CMK (cell line): ENCODE results near the gene WFS1.

ENCODE experiments used
- DNase-seq: peaks from one replicate; pipeline ENCODE4 v3.0.0-alpha.2; 2010; ENCODE audit warnings: low read depth

Gene WFS1

DNA sequence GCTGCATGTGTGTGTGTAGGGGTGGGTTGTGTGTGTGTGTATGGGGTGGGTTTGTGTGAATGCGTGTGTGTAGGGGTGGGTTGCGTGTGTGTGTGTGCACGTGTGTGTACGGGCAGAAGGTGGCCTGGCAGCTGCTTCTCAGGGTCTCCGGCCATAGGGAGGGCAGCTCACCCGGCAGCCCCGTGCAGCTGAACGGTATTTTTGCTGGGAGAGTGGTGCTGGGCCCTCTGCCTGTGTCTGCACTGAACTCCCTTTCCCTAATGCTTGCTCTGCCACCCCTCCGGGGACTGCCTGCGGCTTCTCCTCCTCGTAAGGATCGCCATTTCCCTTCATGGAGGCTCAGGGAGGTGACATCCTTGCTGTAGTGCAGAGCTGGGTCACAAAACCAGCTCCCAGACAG lies 30.2 kb downstream of the WFS1 start:
- DNase-seq, result no peak

GRCh38 chr4:6300359-6300758 lies 30.7 kb downstream of the WFS1 start:
- no peak for DNase-seq

DNA sequence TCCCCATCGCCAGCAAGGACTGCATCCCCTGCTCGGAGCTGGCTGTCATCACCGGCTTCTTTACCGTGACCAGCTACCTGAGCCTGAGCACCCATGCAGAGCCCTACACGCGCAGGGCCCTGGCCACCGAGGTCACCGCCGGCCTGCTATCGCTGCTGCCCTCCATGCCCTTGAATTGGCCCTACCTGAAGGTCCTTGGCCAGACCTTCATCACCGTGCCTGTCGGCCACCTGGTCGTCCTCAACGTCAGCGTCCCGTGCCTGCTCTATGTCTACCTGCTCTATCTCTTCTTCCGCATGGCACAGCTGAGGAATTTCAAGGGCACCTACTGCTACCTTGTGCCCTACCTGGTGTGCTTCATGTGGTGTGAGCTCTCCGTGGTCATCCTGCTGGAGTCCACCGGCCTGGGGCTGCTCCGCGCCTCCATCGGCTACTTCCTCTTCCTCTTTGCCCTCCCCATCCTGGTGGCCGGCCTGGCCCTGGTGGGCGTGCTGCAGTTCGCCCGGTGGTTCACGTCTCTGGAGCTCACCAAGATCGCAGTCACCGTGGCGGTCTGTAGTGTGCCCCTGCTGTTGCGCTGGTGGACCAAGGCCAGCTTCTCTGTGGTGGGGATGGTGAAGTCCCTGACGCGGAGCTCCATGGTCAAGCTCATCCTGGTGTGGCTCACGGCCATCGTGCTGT lies 31.5 kb downstream of the WFS1 start:
- DNase-seq, result no peak

DNA sequence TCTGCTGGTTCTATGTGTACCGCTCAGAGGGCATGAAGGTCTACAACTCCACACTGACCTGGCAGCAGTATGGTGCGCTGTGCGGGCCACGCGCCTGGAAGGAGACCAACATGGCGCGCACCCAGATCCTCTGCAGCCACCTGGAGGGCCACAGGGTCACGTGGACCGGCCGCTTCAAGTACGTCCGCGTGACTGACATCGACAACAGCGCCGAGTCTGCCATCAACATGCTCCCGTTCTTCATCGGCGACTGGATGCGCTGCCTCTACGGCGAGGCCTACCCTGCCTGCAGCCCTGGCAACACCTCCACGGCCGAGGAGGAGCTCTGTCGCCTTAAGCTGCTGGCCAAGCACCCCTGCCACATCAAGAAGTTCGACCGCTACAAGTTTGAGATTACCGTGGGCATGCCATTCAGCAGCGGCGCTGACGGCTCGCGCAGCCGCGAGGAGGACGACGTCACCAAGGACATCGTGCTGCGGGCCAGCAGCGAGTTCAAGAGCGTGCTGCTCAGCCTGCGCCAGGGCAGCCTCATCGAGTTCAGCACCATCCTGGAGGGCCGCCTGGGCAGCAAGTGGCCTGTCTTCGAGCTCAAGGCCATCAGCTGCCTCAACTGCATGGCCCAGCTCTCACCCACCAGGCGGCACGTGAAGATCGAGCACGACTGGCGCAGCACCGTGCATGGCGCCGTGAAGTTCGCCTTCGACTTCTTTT lies 32.2 kb downstream of the WFS1 start:
- DNase-seq, result no peak

DNA sequence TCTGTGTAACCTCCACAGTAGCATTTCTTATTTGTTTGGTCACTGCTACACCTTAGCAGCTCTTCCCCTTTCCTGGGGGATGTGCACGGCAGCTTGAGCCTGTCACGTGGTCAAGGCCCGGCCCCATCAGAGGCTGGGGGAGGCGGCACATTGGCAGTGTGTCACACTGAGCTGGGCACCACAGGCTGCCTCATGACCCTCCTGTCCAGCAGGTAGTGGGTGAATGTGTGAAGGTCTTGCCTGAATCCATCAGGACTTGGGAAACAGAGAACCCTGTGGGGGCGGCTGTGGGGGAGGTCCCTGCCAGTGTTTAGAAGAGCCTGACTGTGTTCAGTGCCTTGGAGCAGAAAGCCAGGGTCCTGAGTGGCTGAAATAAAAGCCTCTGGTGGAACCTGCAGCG lies 33.2 kb downstream of the WFS1 start:
- no peak for DNase-seq

DNA sequence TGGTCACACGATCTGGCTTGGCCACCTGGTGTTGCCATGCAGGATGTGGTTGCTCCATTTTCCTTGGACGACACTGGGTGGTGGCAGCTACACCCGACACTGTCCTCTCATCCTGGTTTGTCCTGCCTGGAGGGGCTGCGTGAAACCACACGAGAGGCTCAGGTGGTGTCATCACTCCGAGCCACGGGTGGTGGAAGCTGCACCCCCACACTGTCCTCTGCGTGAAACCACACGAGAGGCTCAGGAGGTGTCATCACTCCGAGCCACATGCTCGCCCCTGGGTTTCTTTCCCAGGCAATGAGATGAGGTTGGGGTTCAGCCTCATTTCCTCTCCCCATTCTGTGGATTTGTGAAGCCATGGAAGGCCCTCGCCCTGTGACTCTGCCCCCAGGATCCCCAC lies 34.3 kb downstream of the WFS1 start:
- DNase-seq, result no peak

DNA sequence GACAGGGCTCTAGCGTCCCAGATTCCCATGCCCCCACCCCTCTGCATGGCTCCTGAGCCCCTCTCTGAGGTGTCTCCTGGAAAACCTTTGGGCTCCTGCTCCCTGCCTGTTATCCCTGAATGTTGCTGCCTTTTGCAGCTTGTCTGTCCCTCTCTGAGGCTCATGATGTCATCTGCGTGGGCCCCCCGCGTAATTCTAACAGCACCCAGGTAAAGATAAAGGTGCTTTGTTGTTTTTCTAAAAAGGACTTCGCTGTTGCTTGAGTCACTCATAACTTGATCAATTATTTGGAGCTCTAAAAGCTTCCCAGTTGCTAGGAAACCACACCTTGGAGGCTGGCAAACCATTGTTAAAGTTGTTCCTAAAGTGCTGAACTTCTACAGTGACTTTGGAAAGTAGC lies 36.6 kb downstream of the WFS1 start:
- no peak for DNase-seq

DNA sequence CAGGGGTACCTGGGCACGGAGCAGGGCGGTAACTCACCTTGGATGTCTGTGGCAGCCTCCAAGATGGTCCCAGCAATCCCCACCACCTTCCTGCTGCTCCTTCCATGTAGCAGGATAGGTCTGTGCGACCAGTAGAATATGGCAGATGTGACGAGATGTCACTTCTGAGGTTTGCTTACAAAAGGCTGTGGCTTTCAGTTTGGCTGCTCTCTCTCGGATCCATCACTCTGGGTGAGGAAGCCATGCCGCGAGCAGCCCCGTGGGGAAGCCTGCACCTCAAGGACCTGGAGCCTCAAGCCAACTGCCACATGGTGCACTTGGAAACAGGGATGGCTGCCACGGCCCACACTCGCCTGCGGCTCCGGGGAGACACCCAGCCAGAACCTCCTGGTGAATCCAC lies 37.6 kb downstream of the WFS1 start:
- no peak for DNase-seq

GRCh38 chr4:6307891-6308290 lies 38.2 kb downstream of the WFS1 start:
- DNase-seq, result no peak

- no peak for DNase-seq
These were observed 39.4 kb downstream of the WFS1 start for GRCh38 chr4:6308899-6309643.

- DNase-seq, result no peak
These were observed 40.1 kb downstream of the WFS1 start for GRCh38 chr4:6309777-6310176.

GRCh38 chr4:6313216-6313615 lies 43.6 kb downstream of the WFS1 start:
- no peak for DNase-seq

- no peak for DNase-seq
These were observed 46.9 kb downstream of the WFS1 start for GRCh38 chr4:6316461-6317003.

- no peak for DNase-seq
These were observed 48.6 kb downstream of the WFS1 start for GRCh38 chr4:6318206-6318605.

DNA sequence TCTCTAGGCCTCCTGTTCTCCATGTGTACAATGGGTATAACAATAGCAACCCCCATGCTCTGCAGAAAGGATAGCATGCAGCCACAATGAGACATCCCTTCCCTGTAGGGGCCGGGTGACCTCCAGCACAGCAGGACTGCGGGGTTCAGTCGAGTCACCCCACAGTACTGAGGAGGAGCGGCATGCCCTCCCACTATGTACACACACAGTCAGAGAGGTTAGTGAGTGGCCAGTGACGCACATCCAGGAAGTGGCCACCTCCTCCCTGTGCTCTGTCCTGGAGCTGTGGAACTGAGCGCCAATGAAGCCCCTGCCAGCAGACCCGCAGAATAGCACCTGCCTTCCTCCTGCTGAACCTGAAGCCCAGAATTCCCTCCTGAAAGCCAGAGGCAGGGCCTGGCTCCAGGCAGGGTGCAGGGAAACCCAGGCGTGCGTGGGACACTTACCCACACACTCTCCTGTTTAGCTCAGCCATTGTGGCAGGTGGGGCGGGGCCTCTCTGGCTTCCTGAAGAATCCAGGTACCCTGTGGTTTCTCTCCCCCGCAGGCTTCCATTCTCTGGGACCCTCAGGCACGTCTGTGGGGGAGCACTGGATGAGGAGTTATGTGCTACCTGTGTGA lies 50.0 kb downstream of the WFS1 start:
- no peak for DNase-seq

DNA sequence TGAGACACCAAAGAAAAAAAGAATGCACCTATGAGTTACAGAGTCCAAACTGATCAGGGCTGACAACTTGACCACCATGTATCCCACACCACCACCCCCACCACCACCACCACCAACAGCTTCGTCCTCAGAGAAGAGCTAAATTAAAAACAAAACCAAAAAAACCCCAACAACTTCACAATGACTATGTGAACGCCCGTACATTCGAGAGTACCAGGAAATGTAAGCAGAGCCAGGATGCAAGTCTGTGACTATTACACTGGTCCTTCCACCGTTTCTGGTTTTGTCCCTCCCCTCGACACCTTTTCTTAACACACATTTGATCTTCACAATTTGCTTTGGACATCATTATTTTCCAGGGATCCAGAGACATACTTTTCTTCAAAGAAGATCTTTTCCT lies 51.0 kb downstream of the WFS1 start:
- no peak for DNase-seq

DNA sequence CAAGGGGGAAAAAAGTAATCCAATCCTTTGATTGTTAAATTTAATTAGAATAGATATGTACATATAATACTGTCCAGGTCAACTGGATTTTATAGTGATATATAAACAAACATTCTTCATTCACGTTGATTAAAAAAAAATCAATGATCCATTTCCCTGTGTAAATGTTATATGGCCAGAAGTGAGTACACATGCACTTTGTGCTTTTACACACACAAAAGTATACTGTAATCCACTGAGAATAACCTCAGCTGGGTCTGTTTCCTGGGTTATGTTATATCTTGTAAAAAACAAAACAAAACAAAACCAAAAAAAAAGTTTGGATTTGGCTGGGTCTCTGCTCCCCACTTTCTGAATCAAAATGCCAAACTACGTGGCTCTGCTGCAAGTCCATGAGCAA lies 51.7 kb downstream of the WFS1 start:
- DNase-seq, result no peak

GRCh38 chr4:6322067-6322760 lies 52.6 kb downstream of the WFS1 start:
- DNase-seq, result no peak

GRCh38 chr4:6322761-6323566 lies 53.3 kb downstream of the WFS1 start:
- DNase-seq, result no peak

DNA sequence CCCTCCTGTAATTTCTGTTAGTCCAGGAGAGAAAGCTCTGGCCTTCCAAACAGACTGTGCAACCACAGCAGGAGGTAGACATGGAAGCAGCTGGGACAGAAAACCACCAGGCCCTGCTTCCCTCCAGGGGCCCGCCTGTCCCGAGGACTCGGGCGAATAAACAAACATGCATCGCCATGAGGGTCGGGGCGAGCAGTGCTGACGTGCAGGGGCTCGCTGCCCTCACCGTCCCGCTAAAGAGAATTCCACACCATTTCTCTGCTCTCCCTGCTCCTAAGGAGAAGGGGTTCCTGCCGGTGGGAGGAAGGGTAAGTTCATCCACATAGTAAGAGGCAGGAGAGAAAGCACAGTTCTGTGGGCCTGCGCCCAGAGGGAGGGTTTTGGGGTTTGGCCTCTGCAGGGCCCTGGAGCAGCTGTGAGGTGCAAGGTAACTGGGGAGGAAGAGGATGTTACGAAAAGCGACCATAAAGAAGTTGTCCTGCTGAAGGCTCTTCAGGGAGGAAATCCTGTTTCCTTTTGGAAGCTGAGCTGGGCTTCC lies 54.9 kb downstream of the WFS1 start:
- DNase-seq, result no peak
